Prostate gland (tissue), 2 donors: ENCODE results near the gene CD46. TPM values are rescaled to one million over a fixed set of nuclear protein-coding genes. Genes with fewer than 3 reads are reported as not detected.

Experiments used
- DNase-seq: peaks from one replicate; pipeline ENCODE4 v3.0.0-alpha.2; 2019; ENCODE audit warnings: low spot score
- H3K27ac ChIP-seq, 2 donors: fragments of 200-600 bp; sonication (generic); 2 replicates each; pipeline ENCODE4 v1.5.1; 2017 to 2019
- H3K27me3 ChIP-seq: fragments of 200-600 bp; sonication (generic); replicated peaks from 2 replicates; pipeline ENCODE4 v1.5.1; 2019; ENCODE audit not compliant: insufficient read depth
- H3K36me3 ChIP-seq, 2 donors: fragments of 200-600 bp; sonication (generic); 1 replicate in 1 of 2; 2 replicates in 1 of 2; pipeline versions ENCODE4 v1.5.1 to v1.8.1; 2017 to 2019
- H3K4me1 ChIP-seq: fragments of 200-600 bp; sonication (generic); replicated peaks from 2 replicates; pipeline ENCODE4 v1.5.1; 2019
- H3K4me3 ChIP-seq, 2 donors: fragments of 200-600 bp; sonication (generic); 2 replicates each; pipeline ENCODE4 v1.5.1; 2017 to 2019
- H3K9me3 ChIP-seq: fragments of 200-600 bp; sonication (generic); 2 replicates; pipeline ENCODE4 v1.5.1; 2017
- CTCF ChIP-seq, 4 experiments: fragments of 200-600 bp in 2 of 4; fragments of 450-650 bp in 2 of 4; sonication (generic) in 2 of 4; IDR thresholded peaks; 1 replicate in 3 of 4; 2 replicates in 1 of 4; pipeline ENCODE4 v1.5.1; 2016 to 2019; ENCODE audit warnings: antibody characterized with exemption in 4 of 4, mild to moderate bottlenecking in 2 of 4, moderate library complexity in 2 of 4
- POLR2A ChIP-seq: fragments of 450-650 bp; IDR thresholded peaks from one replicate; pipeline ENCODE4 v1.6.1; 2016; ENCODE audit warnings: antibody characterized with exemption, mild to moderate bottlenecking
- POLR2AphosphoS5 ChIP-seq: sonication (generic); formaldehyde crosslinking; IDR thresholded peaks from one replicate; pipeline ENCODE4 v1.6.1; 2017; ENCODE audit warnings: antibody characterized with exemption
- WGBS: methylation state at CpG from one replicate; pipeline ENCODE4 v1.1.5; 2018; 5-methylcytosine and 5-hydroxymethylcytosine counted together
- intact Hi-C: fragments of 100-400 bp; cut with DNase I; formaldehyde crosslinking; loops from one replicate; pipeline ENCODE4 v1.14.2; 2022
- total RNA-seq, 2 donors: library from RNA; depleted of rRNA; stranded (reverse); fragments of >200 nt; gene quantifications; one replicate each; pipeline ENCODE4 v1.1.0, GENCODE V29; 2016

CD46 gene
- total RNA-seq, 2 donors from 2014 or later: 173 to 327 TPM

GRCh38 chr1:207811920-207812720 lies 60.3 kb downstream of the CD46 start:
- Histone ChIP-seq H3K9me3 (no peaks in the 10 kb centered on the region), H3K4me1 (peaks cover 60% of the 10 kb centered on the region), H3K27me3 (no peaks in the 10 kb centered on the region), H3K36me3 (peaks cover 3 to 31% of the 10 kb centered on the region in 2 donors), H3K27ac (peak overlapping the region; percentile 68 to 78), H3K4me3 (no peak overlapping the region)
- peak; percentile 76 for DNase-seq
- WGBS: 48% methylated on average over 16 of the region's 16 CpGs
- TF ChIP-seq POLR2A: no peak
- TF ChIP-seq POLR2AphosphoS5: peak; percentile 82
- peak; percentile 23 to 82 (median 56) for TF ChIP-seq CTCF (IDR thresholded peaks at IDR 0.05)
- intact Hi-C loops: loop anchor here (10.0 kb wide), 1 partner anchor 53 kb away; no protein-coding TSS in a partner anchor

DNA sequence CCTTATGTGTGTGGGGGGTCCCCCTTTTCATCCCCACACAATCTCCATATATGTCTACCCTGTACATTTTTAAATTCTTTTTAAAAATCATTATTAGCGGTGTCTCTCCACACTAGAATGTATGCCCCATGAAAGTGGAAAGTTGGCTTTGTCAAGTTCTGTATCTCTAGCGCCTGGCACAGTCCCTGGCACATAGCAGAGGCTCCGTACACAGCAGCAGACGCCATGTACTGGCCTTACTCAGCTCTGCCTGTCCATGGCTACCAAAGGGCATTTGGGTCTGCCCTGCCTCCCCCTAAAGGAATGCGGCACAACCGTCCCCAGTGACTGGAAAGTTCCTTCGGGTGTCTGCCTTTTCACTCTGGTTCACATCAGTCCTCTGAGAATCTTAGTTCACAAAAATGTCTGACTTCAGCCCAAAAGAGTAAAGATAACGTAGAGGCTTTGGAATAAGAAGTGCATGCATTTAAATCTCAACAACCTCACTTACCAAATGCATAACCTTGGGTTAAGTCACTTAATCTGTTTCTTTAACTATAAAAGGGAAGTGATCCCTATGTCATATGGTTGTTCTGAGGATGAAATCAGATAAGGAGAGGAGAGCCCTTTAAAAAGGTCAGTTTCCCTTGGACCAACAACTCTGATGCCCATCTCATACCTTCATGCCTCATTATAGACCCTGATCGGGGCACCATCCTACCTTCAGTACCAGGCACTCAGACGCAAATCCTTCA lies 61.1 kb downstream of the CD46 start:
- TF ChIP-seq POLR2A (no peak), POLR2AphosphoS5 (no peak), CTCF (IDR thresholded peaks at IDR 0.05) (no peak)
- intact Hi-C loops: loop anchor here (10.0 kb wide), 1 partner anchor 52 kb away; no protein-coding TSS in a partner anchor
- WGBS: 86% methylated on average over 10 of the region's 10 CpGs
- Histone ChIP-seq H3K9me3 (no peaks in the 10 kb centered on the region), H3K4me3 (no peak overlapping the region), H3K27me3 (no peaks in the 10 kb centered on the region), H3K4me1 (peaks cover 52% of the 10 kb centered on the region), H3K27ac (peak overlapping the region; percentile 68 to 78), H3K36me3 (peaks cover 3 to 35% of the 10 kb centered on the region in 2 donors)
- no peak for DNase-seq

- Histone ChIP-seq H3K27ac (peak overlapping the region; percentile 68 to 78), H3K4me3 (no peak overlapping the region), H3K9me3 (no peaks in the 10 kb centered on the region), H3K4me1 (peaks cover 47% of the 10 kb centered on the region), H3K27me3 (no peaks in the 10 kb centered on the region), H3K36me3 (peaks cover 3 to 36% of the 10 kb centered on the region in 2 donors)
- WGBS: 71% methylated on average over 3 of the region's 3 CpGs
- no peak for DNase-seq
- TF ChIP-seq POLR2AphosphoS5 (no peak), CTCF (IDR thresholded peaks at IDR 0.05) (no peak), POLR2A (no peak)
- intact Hi-C loops: loop anchor here (10.0 kb wide), 1 partner anchor 51 kb away; no protein-coding TSS in a partner anchor
Measured at GRCh38 chr1:207813512-207813881, 61.6 kb downstream of the CD46 start.

DNA sequence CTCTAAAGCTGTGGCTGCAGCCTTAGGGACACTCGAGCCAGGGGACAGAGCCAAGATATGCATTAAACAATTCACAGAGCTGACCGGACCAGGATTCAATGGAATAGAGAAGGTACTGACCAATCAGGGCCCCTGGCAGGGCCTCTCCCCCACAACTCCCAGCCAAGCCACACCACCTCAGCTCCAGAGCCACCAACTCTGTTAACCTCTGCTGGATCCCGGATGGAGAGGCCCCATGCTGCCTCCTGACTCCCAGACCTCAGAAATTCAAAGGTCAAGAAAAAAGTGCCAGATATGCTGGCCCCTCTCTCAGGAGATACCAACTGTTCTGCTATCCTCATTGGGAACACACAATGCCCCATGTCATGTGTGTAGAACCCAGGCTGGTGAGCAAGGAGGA lies 62.1 kb downstream of the CD46 start:
- no peak for TF ChIP-seq CTCF (IDR thresholded peaks at IDR 0.05)
- no peak for TF ChIP-seq POLR2A
- H3K4me1 ChIP-seq: peaks cover 44% of the 10 kb centered on the region
- peaks cover 3 to 41% of the 10 kb centered on the region in 2 donors for H3K36me3 ChIP-seq
- H3K9me3 ChIP-seq: no peaks in the 10 kb centered on the region
- intact Hi-C loops: loop anchor here (10.0 kb wide), 1 partner anchor 51 kb away; no protein-coding TSS in a partner anchor
- WGBS: 50% methylated on average over 3 of the region's 3 CpGs
- H3K4me3 ChIP-seq: no peak overlapping the region
- peak overlapping the region; percentile 68 to 78 for H3K27ac ChIP-seq
- DNase-seq: no peak
- no peaks in the 10 kb centered on the region for H3K27me3 ChIP-seq
